ENCODE measurements around the gene CATSPER3.

The CATSPER3 gene

GRCh38 chr5:135030956-135031812, 63.5 kb downstream of the CATSPER3 start:
- Histone ChIP-seq H3K36me3 (ENCODE audit: control insufficient read depth, insufficient read depth, low read length) (no peaks in the 10 kb centered on the region), H3K27ac (ENCODE audit: low read depth, low read length) (no peak overlapping the region)

GRCh38 chr5:135031813-135032694, 64.3 kb downstream of the CATSPER3 start:
- peaks cover 98% of the 10 kb centered on the region for H3K27me3 ChIP-seq (ENCODE audit: control insufficient read depth, insufficient read depth, low read length)
- no peak overlapping the region for H3K9ac ChIP-seq (ENCODE audit: low read depth, low read length)
- no peak overlapping the region for H3K27ac ChIP-seq (ENCODE audit: low read depth, low read length)
- H3K36me3 ChIP-seq (ENCODE audit: control insufficient read depth, insufficient read depth, low read length) = no peaks in the 10 kb centered on the region
- peaks cover 26% of the 10 kb centered on the region for H3K4me1 ChIP-seq (ENCODE audit: control insufficient read depth, insufficient read depth, low read length)
- no peaks in the 10 kb centered on the region for H3K9me3 ChIP-seq (ENCODE audit: control insufficient read depth, insufficient read depth, low read length)
- no peak overlapping the region; the same call in 1 of the 2 replicates for H3K4me3 ChIP-seq (ENCODE audit: low read depth, low read length)

More at GRCh38 chr5:135030956-135031812, 63.5 kb downstream of the CATSPER3 start:
- H3K27me3 ChIP-seq (ENCODE audit: control insufficient read depth, insufficient read depth, low read length) = peaks cover 98% of the 10 kb centered on the region
- no peak overlapping the region for H3K9ac ChIP-seq (ENCODE audit: low read depth, low read length)
- no peaks in the 10 kb centered on the region for H3K9me3 ChIP-seq (ENCODE audit: control insufficient read depth, insufficient read depth, low read length)
- H3K4me3 ChIP-seq (ENCODE audit: low read depth, low read length) = peak overlapping the region; percentile 43; the same call in 1 of the 2 replicates
- H3K4me1 ChIP-seq (ENCODE audit: control insufficient read depth, insufficient read depth, low read length) = peaks cover 26% of the 10 kb centered on the region

GRCh38 chr5:135032695-135032998, 64.9 kb downstream of the CATSPER3 start:
- no peaks in the 10 kb centered on the region for H3K9me3 ChIP-seq (ENCODE audit: control insufficient read depth, insufficient read depth, low read length)
- H3K4me3 ChIP-seq (ENCODE audit: low read depth, low read length) = no peak overlapping the region
- peaks cover 98% of the 10 kb centered on the region for H3K27me3 ChIP-seq (ENCODE audit: control insufficient read depth, insufficient read depth, low read length)
- H3K27ac ChIP-seq (ENCODE audit: low read depth, low read length) = no peak overlapping the region
- peaks cover 26% of the 10 kb centered on the region for H3K4me1 ChIP-seq (ENCODE audit: control insufficient read depth, insufficient read depth, low read length)
- no peaks in the 10 kb centered on the region for H3K36me3 ChIP-seq (ENCODE audit: control insufficient read depth, insufficient read depth, low read length)
- H3K9ac ChIP-seq (ENCODE audit: low read depth, low read length) = no peak overlapping the region

- peaks cover 26% of the 10 kb centered on the region for H3K4me1 ChIP-seq (ENCODE audit: control insufficient read depth, insufficient read depth, low read length)
- peaks cover 98% of the 10 kb centered on the region for H3K27me3 ChIP-seq (ENCODE audit: control insufficient read depth, insufficient read depth, low read length)
- H3K4me3 ChIP-seq (ENCODE audit: low read depth, low read length) = peak overlapping the region; percentile 47
- H3K9me3 ChIP-seq (ENCODE audit: control insufficient read depth, insufficient read depth, low read length) = no peaks in the 10 kb centered on the region
- H3K36me3 ChIP-seq (ENCODE audit: control insufficient read depth, insufficient read depth, low read length) = no peaks in the 10 kb centered on the region
- H3K9ac ChIP-seq (ENCODE audit: low read depth, low read length) = no peak overlapping the region
- no peak overlapping the region for H3K27ac ChIP-seq (ENCODE audit: low read depth, low read length)
Observed at GRCh38 chr5:135032999-135033861, 65.5 kb downstream of the CATSPER3 start.

GRCh38 chr5:135033901-135034235, 66.2 kb downstream of the CATSPER3 start, which contains the start of gene PITX1:
PITX1 (minus strand) TSS chr5:135034228; CDS start chr5:135033881, 347 bp downstream.
- H3K4me1 ChIP-seq (ENCODE audit: control insufficient read depth, insufficient read depth, low read length) = peaks cover 25% of the 10 kb centered on the region
- peak within 1 kb of the TSS; percentile 47 for H3K4me3 ChIP-seq (ENCODE audit: low read depth, low read length)
- H3K27ac ChIP-seq (ENCODE audit: low read depth, low read length) = no peak within 1 kb of the TSS
- no peak within 1 kb of the TSS for H3K9ac ChIP-seq (ENCODE audit: low read depth, low read length)
- no peaks in the 10 kb centered on the region for H3K9me3 ChIP-seq (ENCODE audit: control insufficient read depth, insufficient read depth, low read length)
- no peaks in the 10 kb centered on the region for H3K36me3 ChIP-seq (ENCODE audit: control insufficient read depth, insufficient read depth, low read length)
- peaks cover 98% of the 10 kb centered on the region for H3K27me3 ChIP-seq (ENCODE audit: control insufficient read depth, insufficient read depth, low read length)

GRCh38 chr5:135034236-135034962, 66.7 kb downstream of the CATSPER3 start:
- H3K36me3 ChIP-seq (ENCODE audit: control insufficient read depth, insufficient read depth, low read length) = no peaks in the 10 kb centered on the region
- no peak overlapping the region for H3K27ac ChIP-seq (ENCODE audit: low read depth, low read length)
- H3K9me3 ChIP-seq (ENCODE audit: control insufficient read depth, insufficient read depth, low read length) = no peaks in the 10 kb centered on the region
- peaks cover 98% of the 10 kb centered on the region for H3K27me3 ChIP-seq (ENCODE audit: control insufficient read depth, insufficient read depth, low read length)
- H3K9ac ChIP-seq (ENCODE audit: low read depth, low read length) = no peak overlapping the region
- peak overlapping the region; percentile 47 for H3K4me3 ChIP-seq (ENCODE audit: low read depth, low read length)
- peaks cover 19% of the 10 kb centered on the region; the same call in 1 of the 2 replicates for H3K4me1 ChIP-seq (ENCODE audit: control insufficient read depth, insufficient read depth, low read length)

- Histone ChIP-seq H3K27me3 (ENCODE audit: control insufficient read depth, insufficient read depth, low read length) (peaks cover 98% of the 10 kb centered on the region), H3K9me3 (ENCODE audit: control insufficient read depth, insufficient read depth, low read length) (no peaks in the 10 kb centered on the region), H3K4me1 (ENCODE audit: control insufficient read depth, insufficient read depth, low read length) (peaks cover 16% of the 10 kb centered on the region; the same call in 1 of the 2 replicates), H3K27ac (ENCODE audit: low read depth, low read length) (no peak overlapping the region), H3K9ac (ENCODE audit: low read depth, low read length) (no peak overlapping the region), H3K4me3 (ENCODE audit: low read depth, low read length) (peak overlapping the region; percentile 43; the same call in 1 of the 2 replicates), H3K36me3 (ENCODE audit: control insufficient read depth, insufficient read depth, low read length) (no peaks in the 10 kb centered on the region)
Observed at GRCh38 chr5:135034963-135035677, 67.4 kb downstream of the CATSPER3 start.

- Histone ChIP-seq H3K9me3 (ENCODE audit: control insufficient read depth, insufficient read depth, low read length) (no peaks in the 10 kb centered on the region), H3K27me3 (ENCODE audit: control insufficient read depth, insufficient read depth, low read length) (peaks cover 98% of the 10 kb centered on the region), H3K4me3 (ENCODE audit: low read depth, low read length) (no peak overlapping the region), H3K4me1 (ENCODE audit: control insufficient read depth, insufficient read depth, low read length) (peaks cover 17% of the 10 kb centered on the region; the same call in 1 of the 2 replicates), H3K9ac (ENCODE audit: low read depth, low read length) (no peak overlapping the region), H3K27ac (ENCODE audit: low read depth, low read length) (no peak overlapping the region), H3K36me3 (ENCODE audit: control insufficient read depth, insufficient read depth, low read length) (no peaks in the 10 kb centered on the region)
Observed at GRCh38 chr5:135035678-135036030, 67.9 kb downstream of the CATSPER3 start.

GRCh38 chr5:135036405-135036804, 68.7 kb downstream of the CATSPER3 start:
- peaks cover 98% of the 10 kb centered on the region for H3K27me3 ChIP-seq (ENCODE audit: control insufficient read depth, insufficient read depth, low read length)
- H3K27ac ChIP-seq (ENCODE audit: low read depth, low read length) = no peak overlapping the region
- no peaks in the 10 kb centered on the region for H3K9me3 ChIP-seq (ENCODE audit: control insufficient read depth, insufficient read depth, low read length)
- peaks cover 22% of the 10 kb centered on the region; the same call in 1 of the 2 replicates for H3K4me1 ChIP-seq (ENCODE audit: control insufficient read depth, insufficient read depth, low read length)
- no peak overlapping the region for H3K9ac ChIP-seq (ENCODE audit: low read depth, low read length)
- H3K36me3 ChIP-seq (ENCODE audit: control insufficient read depth, insufficient read depth, low read length) = no peaks in the 10 kb centered on the region
- H3K4me3 ChIP-seq (ENCODE audit: low read depth, low read length) = no peak overlapping the region

All from HUES48 (cell line).